PC-3 (cell line): Measurements from ENCODE around the gene FANK1. TPM values are rescaled to one million over a fixed set of nuclear protein-coding genes. Genes with fewer than 3 reads are reported as not detected.

Experiments
- ATAC-seq: fragments of 200-7000 bp; cut with Tn5 transposase; 2 replicates; pipeline ENCODE4 v1.9.1; 2020; ENCODE audit warnings: mild to moderate bottlenecking, moderate library complexity
- BruUV-seq: library from RNA; stranded (reverse); fragments of 400-500 nt; replicated peaks from 2 replicates; lab custom pipeline; 2021; lab: Mats Ljungman, UMichigan
- CTCF ChIA-PET: fragments of 300-600 bp; sonication (Branson Sonifier 250); formaldehyde crosslinking; loops from one replicate; lab custom pipeline; 2022; ENCODE audit warnings: antibody characterized with exemption; lab: Charles Lee
- POLR2A ChIA-PET: fragments of 300-600 bp; sonication (Branson Sonifier 250); formaldehyde crosslinking; loops from one replicate; lab custom pipeline; 2022; ENCODE audit warnings: antibody characterized with exemption; ENCODE audit not compliant: unreplicated experiment; lab: Charles Lee
- DNase-seq: peaks from one replicate; pipeline ENCODE4 v3.0.0-alpha.2; 2015
- H2AFZ ChIP-seq: fragments of 300-600 bp; sonication (generic); 2 replicates; pipeline ENCODE4 v1.6.0; 2016; ENCODE audit warnings: antibody characterized with exemption, low read length
- H3F3A ChIP-seq: fragments of 300-600 bp; sonication (generic); one replicate; pipeline ENCODE4 v1.6.0; 2017; ENCODE audit warnings: antibody characterized with exemption, low read length, control low read depth, mild to moderate bottlenecking; ENCODE audit not compliant: unreplicated experiment
- H3K27ac ChIP-seq: fragments of 300-600 bp; sonication (generic); 2 replicates; pipeline ENCODE4 v1.5.1; 2016; ENCODE audit warnings: mild to moderate bottlenecking, low read length
- H3K27me3 ChIP-seq: fragments of 300-600 bp; sonication (generic); 2 replicates; pipeline ENCODE4 v1.6.1; 2016; ENCODE audit warnings: low read length, mixed read lengths
- H3K36me3 ChIP-seq: fragments of 300-600 bp; sonication (generic); 2 replicates; pipeline ENCODE4 v1.6.1; 2016; ENCODE audit warnings: low read depth, mixed run types, low read length, mixed read lengths
- H3K4me1 ChIP-seq: fragments of 300-600 bp; sonication (generic); 2 replicates; pipeline ENCODE4 v1.5.1; 2016; ENCODE audit warnings: low read length; ENCODE audit not compliant: insufficient read depth
- H3K4me2 ChIP-seq: fragments of 300-600 bp; sonication (generic); 2 replicates; pipeline ENCODE4 v1.6.0; 2016; ENCODE audit warnings: low read length
- H3K4me3 ChIP-seq: fragments of 300-600 bp; sonication (generic); 2 replicates; pipeline ENCODE4 v1.5.1; 2016; ENCODE audit warnings: mild to moderate bottlenecking, low read length, mixed read lengths
- H3K79me2 ChIP-seq: fragments of 300-600 bp; sonication (generic); 2 replicates; pipeline ENCODE4 v1.6.1; 2017; ENCODE audit warnings: low read length, mixed read lengths
- H3K9ac ChIP-seq: fragments of 300-600 bp; sonication (generic); 2 replicates; pipeline ENCODE4 v1.6.0; 2016; ENCODE audit warnings: mild to moderate bottlenecking, low read length
- H3K9me2 ChIP-seq: fragments of 300-600 bp; sonication (generic); replicated peaks from 2 replicates; pipeline ENCODE4 v1.6.1; 2016; ENCODE audit warnings: mixed run types, low read length, mixed read lengths
- H3K9me3 ChIP-seq: fragments of 300-600 bp; sonication (generic); 2 replicates; pipeline ENCODE4 v1.6.1; 2016; ENCODE audit warnings: low read length, mixed read lengths
- H4K20me1 ChIP-seq: fragments of 300-600 bp; sonication (generic); 2 replicates; pipeline ENCODE4 v1.6.1; 2016; ENCODE audit warnings: low read length, mixed read lengths
- EZH2 ChIP-seq: fragments of 300-600 bp; sonication (generic); IDR thresholded peaks from one replicate; pipeline ENCODE4 v1.6.1; 2017; ENCODE audit warnings: antibody characterized with exemption, mild to moderate bottlenecking, low read length; ENCODE audit not compliant: unreplicated experiment
- EZH2phosphoT487 ChIP-seq: fragments of 300-600 bp; sonication (generic); IDR thresholded peaks from 2 replicates; pipeline ENCODE4 v1.6.1; 2018; ENCODE audit warnings: mild to moderate bottlenecking, antibody characterized with exemption, low read length, borderline replicate concordance
- intact Hi-C: fragments of 100-400 bp; cut with micrococcal nuclease; formaldehyde crosslinking; loops from 2 replicates; pipeline ENCODE4 v1.9.0; 2023
- total RNA-seq: library from RNA; depleted of rRNA; stranded (reverse); fragments of >200 nt; gene quantifications from 2 replicates; pipeline ENCODE4 v1.2.3, GENCODE V29; 2014
- TF ChIP-seq, protein P1 (sequence below): fragments of 300-600 bp; sonication (generic); conservative IDR thresholded peaks from 2 replicates; pipeline ENCODE4 v1.5.1; 2017; ENCODE audit warnings: antibody characterized with exemption, low read depth, mild to moderate bottlenecking, low read length

The FANK1 gene
- total RNA-seq, 1 experiment from 2014 or later: 0.95 TPM

DNA sequence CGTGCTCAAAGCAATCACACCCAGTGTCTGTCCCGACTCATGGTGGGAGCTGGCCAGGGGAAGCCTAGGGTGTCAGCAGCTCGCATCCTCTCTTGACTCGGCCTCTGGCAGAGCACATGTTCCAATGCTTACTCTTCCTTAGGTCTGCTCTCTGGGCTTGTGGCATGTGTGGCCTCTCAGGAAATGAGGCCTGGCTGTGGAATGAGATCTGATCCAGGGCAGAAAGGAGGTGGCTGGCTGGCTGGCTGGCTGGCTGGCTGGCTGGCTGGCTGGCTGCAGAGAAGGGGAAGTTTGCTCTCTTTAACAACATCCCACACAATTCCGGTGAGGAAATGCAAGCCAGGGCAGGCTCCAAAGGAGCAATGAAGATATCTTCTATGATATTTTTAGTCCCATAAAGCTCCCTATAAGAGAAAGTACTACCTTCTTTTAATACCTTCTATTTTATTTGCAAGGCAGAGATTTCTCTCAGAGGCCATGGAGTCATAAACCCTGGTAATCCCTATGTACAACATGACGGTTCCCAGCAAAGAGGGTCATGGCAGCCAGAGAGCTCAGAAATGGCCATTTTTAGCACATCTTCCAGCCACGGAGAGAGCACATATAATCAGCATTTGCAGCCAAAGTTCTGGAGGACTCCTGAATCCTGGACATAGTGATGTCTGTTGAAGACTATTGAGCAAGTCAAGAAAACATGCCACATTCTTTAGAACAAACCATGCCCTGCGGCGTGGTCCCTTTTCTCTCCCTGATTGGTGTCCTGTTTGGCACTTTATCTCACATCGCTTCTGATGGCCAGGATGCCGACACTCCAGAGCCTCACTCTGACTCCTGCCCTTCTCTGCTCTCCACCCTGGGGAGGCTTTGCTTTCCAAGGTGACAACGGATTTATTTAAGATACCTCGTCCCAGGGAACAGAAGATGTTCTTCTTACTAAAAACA is 153.7 kb downstream of the FANK1 start:
- intact Hi-C loops: no loop called here
- H2AFZ ChIP-seq: no peak overlapping the region
- CTCF ChIA-PET: no interaction called here

DNA sequence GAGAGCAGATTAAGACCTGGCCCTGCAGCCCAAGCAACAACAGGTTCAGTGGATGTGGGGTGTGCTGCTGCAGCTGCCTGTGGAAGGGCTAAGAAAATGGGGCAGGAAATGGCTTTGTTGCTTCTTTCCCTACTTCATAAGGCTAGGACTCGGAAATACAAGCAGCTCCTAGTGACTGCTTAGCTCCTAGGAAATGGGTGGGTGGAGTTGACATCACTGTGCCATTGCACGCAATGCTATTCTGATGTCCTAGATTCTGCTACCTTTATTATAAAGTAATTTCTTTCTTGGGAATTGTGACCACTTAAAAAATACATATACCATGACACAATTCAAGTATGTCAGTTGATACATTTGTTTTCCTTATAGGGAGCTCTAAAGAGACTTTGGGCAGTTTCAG is 155.8 kb downstream of the FANK1 start:
- intact Hi-C loops: no loop called here
- Histone ChIP-seq H3K27ac (no peak overlapping the region), H3K79me2 (no peaks in the 10 kb centered on the region), H3K9me3 (no peaks in the 10 kb centered on the region), H3K27me3 (no peaks in the 10 kb centered on the region), H3K4me2 (no peak overlapping the region), H3K9ac (no peak overlapping the region), H3F3A (no peaks in the 10 kb centered on the region), H3K9me2 (no peaks in the 10 kb centered on the region), H3K4me3 (no peak overlapping the region), H3K4me1 (peaks cover 10% of the 10 kb centered on the region), H4K20me1 (no peaks in the 10 kb centered on the region), H3K36me3 (no peaks in the 10 kb centered on the region), H2AFZ (no peak overlapping the region)
- no TSS peak for BruUV-seq
- ATAC-seq: no peak
- TF ChIP-seq EZH2 (no peak), EZH2phosphoT487 (no peak)
- TF ChIP-seq, protein P1, sequence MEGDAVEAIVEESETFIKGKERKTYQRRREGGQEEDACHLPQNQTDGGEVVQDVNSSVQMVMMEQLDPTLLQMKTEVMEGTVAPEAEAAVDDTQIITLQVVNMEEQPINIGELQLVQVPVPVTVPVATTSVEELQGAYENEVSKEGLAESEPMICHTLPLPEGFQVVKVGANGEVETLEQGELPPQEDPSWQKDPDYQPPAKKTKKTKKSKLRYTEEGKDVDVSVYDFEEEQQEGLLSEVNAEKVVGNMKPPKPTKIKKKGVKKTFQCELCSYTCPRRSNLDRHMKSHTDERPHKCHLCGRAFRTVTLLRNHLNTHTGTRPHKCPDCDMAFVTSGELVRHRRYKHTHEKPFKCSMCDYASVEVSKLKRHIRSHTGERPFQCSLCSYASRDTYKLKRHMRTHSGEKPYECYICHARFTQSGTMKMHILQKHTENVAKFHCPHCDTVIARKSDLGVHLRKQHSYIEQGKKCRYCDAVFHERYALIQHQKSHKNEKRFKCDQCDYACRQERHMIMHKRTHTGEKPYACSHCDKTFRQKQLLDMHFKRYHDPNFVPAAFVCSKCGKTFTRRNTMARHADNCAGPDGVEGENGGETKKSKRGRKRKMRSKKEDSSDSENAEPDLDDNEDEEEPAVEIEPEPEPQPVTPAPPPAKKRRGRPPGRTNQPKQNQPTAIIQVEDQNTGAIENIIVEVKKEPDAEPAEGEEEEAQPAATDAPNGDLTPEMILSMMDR: no peak
- no peak for DNase-seq
- ChIA-PET CTCF (no interaction called here), POLR2A (no interaction called here)

More for the DNA sequence above, 153.7 kb downstream of the FANK1 start:
- DNase-seq (peak; percentile 32), ATAC-seq (peak; percentile 97)
- H3K79me2 ChIP-seq: no peaks in the 10 kb centered on the region
- H4K20me1 ChIP-seq: no peaks in the 10 kb centered on the region
- no peaks in the 10 kb centered on the region for H3K36me3 ChIP-seq
- POLR2A ChIA-PET: interaction anchor here (0.7 kb wide), 1 partner anchor 131 kb away, joined by 4 read pairs; no protein-coding TSS in a partner anchor
- H3K9me3 ChIP-seq: no peaks in the 10 kb centered on the region
- peaks cover 10% of the 10 kb centered on the region for H3K4me1 ChIP-seq
- peak overlapping the region; percentile 36 for H3K27ac ChIP-seq
- BruUV-seq: no TSS peak
- no peaks in the 10 kb centered on the region for H3K27me3 ChIP-seq
- TF ChIP-seq, protein P1: no peak
- TF ChIP-seq EZH2phosphoT487: no peak
- no peak for TF ChIP-seq EZH2
- no peak overlapping the region for H3K4me2 ChIP-seq
- H3K4me3 ChIP-seq: no peak overlapping the region
- H3K9ac ChIP-seq: no peak overlapping the region
- no peaks in the 10 kb centered on the region for H3K9me2 ChIP-seq
- H3F3A ChIP-seq: no peaks in the 10 kb centered on the region

DNA sequence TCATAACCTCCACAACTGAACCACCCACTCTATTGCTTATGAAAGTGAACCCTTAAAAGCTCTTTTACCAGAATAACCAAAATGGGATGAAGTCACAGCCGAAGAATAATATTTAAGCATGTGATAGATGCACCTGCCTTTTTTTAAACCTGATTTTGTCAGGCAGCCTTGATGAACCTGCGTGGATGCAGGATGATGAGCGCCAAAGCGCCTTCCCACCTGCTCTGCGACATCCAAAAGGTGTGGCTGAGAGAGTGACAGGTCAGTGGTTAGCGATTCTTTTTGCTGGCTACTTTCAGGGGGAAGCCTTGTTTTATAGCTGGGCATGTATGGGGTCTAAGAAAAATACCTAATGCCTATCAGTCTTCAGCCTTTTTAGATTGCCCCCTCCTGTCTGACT is 157.8 kb downstream of the FANK1 start:
- Histone ChIP-seq H3K4me1 (peaks cover 20% of the 10 kb centered on the region), H3K9me2 (no peaks in the 10 kb centered on the region), H3K27ac (no peak overlapping the region), H2AFZ (no peak overlapping the region), H3K4me2 (no peak overlapping the region), H3K27me3 (no peaks in the 10 kb centered on the region), H3F3A (no peaks in the 10 kb centered on the region), H3K9me3 (no peaks in the 10 kb centered on the region), H3K9ac (no peak overlapping the region), H3K4me3 (no peak overlapping the region), H3K36me3 (no peaks in the 10 kb centered on the region), H3K79me2 (no peaks in the 10 kb centered on the region), H4K20me1 (no peaks in the 10 kb centered on the region)
- ChIA-PET CTCF (no interaction called here), POLR2A (no interaction called here)
- ATAC-seq: no peak
- TF ChIP-seq, protein P1: no peak
- no peak for TF ChIP-seq EZH2
- no peak for TF ChIP-seq EZH2phosphoT487
- DNase-seq: no peak
- intact Hi-C loops: no loop called here
- BruUV-seq: no TSS peak
